ENCODE results near the gene ACAP1. TPM values are rescaled to one million over a fixed set of nuclear protein-coding genes. Genes with fewer than 3 reads are reported as not detected.

The ACAP1 gene, protein sequence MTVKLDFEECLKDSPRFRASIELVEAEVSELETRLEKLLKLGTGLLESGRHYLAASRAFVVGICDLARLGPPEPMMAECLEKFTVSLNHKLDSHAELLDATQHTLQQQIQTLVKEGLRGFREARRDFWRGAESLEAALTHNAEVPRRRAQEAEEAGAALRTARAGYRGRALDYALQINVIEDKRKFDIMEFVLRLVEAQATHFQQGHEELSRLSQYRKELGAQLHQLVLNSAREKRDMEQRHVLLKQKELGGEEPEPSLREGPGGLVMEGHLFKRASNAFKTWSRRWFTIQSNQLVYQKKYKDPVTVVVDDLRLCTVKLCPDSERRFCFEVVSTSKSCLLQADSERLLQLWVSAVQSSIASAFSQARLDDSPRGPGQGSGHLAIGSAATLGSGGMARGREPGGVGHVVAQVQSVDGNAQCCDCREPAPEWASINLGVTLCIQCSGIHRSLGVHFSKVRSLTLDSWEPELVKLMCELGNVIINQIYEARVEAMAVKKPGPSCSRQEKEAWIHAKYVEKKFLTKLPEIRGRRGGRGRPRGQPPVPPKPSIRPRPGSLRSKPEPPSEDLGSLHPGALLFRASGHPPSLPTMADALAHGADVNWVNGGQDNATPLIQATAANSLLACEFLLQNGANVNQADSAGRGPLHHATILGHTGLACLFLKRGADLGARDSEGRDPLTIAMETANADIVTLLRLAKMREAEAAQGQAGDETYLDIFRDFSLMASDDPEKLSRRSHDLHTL
- 0.35 and 0.74 TPM in 2 replicates for polyA plus RNA-seq (2011; rRNA removed)
- polyA minus RNA-seq (2011; rRNA and poly(A)+ RNA removed): 0.09 and 0.22 TPM in 2 replicates

DNA sequence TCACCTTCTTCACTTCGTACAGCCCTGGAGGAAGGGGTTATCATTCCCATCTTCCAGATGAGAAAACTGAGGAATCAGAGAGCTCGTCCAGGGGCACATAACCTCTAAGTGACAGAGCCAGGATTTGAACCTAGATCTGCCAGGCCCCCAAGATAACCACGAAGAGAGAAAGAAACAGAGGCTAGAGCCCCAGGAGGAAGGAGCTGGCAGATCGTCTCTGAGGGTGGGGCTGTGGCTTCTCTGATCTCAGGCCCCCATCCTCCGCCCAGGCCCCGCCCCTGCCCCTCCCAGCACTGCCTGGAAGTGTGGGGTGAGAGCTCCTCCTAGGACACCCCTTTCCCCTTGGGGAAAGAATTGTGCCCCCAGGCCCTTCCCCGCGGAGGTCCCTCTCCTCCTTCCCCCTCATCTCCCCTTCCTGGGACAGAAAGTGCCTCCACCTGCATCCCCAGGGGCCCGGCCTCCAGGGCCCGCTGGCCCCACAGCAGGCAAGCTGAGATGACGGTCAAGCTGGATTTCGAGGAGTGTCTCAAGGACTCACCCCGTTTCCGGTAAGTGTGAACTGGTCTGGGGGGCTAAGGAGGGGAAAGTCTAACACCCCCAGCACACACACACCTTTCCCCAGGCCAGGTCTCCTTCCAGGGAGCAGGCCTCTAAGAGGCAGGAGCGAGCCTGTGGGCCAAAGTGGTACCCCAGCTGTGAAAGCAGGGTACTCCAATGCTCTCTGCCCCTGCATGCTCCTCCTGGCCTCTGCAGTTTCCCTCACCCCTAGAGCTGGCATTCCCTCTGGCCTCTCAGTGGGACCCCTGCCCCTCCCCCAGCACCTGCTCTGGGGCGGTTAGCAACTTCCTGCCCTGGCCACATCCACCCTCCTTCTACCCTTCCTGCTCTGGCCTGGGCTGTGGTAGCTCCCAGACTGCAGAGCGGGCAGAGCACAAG, at the start of gene ACAP1:
ACAP1 (plus strand) TSS at position 290 of the 936 bp plus-strand sequence; CDS start at position 496, 206 bp downstream.
- DNase-seq (ENCODE audit: low read depth, low spot score): no peak
- POLR2A ChIA-PET: no interaction called here
- Histone ChIP-seq H3K9me3 (ENCODE audit: control insufficient read depth, insufficient read depth, low read length) (no peaks in the 10 kb centered on the region), H3K27me3 (ENCODE audit: control insufficient read depth, insufficient read depth, low read length) (peaks cover 12% of the 10 kb centered on the region), H3K4me3 (ENCODE audit: low read depth, low read length) (no peak within 1 kb of the TSS), H3K27ac (ENCODE audit: low read depth, low read length) (no peak within 1 kb of the TSS)
- TF ChIP-seq, protein P1, sequence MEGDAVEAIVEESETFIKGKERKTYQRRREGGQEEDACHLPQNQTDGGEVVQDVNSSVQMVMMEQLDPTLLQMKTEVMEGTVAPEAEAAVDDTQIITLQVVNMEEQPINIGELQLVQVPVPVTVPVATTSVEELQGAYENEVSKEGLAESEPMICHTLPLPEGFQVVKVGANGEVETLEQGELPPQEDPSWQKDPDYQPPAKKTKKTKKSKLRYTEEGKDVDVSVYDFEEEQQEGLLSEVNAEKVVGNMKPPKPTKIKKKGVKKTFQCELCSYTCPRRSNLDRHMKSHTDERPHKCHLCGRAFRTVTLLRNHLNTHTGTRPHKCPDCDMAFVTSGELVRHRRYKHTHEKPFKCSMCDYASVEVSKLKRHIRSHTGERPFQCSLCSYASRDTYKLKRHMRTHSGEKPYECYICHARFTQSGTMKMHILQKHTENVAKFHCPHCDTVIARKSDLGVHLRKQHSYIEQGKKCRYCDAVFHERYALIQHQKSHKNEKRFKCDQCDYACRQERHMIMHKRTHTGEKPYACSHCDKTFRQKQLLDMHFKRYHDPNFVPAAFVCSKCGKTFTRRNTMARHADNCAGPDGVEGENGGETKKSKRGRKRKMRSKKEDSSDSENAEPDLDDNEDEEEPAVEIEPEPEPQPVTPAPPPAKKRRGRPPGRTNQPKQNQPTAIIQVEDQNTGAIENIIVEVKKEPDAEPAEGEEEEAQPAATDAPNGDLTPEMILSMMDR (IDR thresholded peaks at IDR 0.05; ENCODE audit: low read depth, low read length): no peak
- CTCF ChIA-PET: interaction anchor here (0.7 to 2.3 kb wide), 3 partner anchors 9 to 19 kb away, joined by 4 to 12 read pairs (median 5); partner anchors contain the start of gene TMEM95

DNA sequence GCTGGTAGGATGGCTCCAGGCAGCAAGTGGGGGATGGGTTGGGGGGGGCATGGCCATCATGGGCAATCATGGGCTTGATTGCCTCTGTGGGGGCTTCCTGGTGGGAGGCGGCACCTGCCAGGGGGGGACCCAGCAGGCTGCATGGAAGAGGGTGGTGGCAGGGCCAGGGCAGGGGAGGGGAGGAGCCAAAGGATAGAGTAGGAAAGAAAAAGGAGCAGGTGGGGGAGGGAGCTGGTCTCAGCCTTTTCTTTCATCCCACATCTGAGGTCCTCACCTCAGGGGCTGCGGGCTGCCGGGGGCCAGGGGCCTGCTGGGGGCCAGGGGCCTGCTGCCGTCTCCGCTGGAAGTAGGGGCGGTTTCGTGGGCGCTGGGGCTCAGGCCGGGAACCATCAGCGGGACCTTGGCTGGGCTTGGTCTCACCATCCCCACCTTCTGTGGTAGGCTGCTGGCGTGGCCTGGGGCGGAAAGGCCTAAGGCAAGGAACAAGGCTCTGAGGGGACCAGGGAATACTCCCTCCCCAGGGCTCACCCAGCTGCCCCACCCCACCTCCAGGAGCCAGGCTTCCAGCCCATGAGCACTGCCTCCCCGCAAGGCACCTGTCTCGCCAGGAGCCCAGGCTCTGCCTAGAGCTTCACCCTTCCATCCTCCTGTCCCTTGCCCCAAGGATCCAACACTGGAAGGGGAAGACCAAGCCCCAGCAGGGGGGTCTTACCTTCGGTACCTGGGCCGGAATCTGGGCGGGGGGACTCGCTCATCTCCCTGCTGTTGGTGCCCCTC, 46.9 kb upstream of the ACAP1 start:
- DNase-seq (ENCODE audit: low read depth, low spot score): no peak
- TF ChIP-seq, protein P1 (IDR thresholded peaks at IDR 0.05; ENCODE audit: low read depth, low read length): no peak
- Histone ChIP-seq H3K4me3 (ENCODE audit: low read depth, low read length) (no peak overlapping the region), H3K27ac (ENCODE audit: low read depth, low read length) (no peak overlapping the region), H3K9me3 (ENCODE audit: control insufficient read depth, insufficient read depth, low read length) (no peaks in the 10 kb centered on the region; the same call in 1 of the 2 replicates), H3K27me3 (ENCODE audit: control insufficient read depth, insufficient read depth, low read length) (peaks cover 77% of the 10 kb centered on the region)
- POLR2A ChIA-PET: interaction anchor here (0.6 kb wide), 1 partner anchor 237 kb away, joined by 3 read pairs; no protein-coding TSS in a partner anchor
- CTCF ChIA-PET: interaction anchor here (0.6 kb wide), 1 partner anchor 244 kb away, joined by 6 read pairs; no protein-coding TSS in a partner anchor

DNA sequence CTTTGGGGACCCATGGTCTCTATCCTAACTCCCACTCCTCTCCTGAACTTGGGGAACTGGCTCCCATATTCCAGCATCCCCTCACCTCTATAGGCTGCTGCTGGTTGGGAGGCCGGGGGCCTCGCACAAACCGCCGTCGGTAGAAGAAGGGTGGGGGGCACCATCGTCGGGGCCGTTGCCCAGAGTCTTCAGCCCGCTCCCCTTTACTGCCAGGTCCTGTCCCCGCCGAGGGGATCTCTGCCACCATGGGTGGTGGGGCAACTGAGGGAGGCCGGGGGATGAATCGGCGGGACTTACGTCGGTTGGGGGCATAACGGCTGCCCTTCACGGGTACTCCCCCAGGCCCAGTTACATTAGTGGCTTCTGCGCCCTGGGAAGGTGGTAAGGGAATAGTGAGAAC, 46.2 kb upstream of the ACAP1 start:
- H3K27me3 ChIP-seq (ENCODE audit: control insufficient read depth, insufficient read depth, low read length): peaks cover 72% of the 10 kb centered on the region
- DNase-seq (ENCODE audit: low read depth, low spot score): no peak
- peaks cover 4% of the 10 kb centered on the region; the same call in 1 of the 2 replicates for H3K9me3 ChIP-seq (ENCODE audit: control insufficient read depth, insufficient read depth, low read length)
- POLR2A ChIA-PET: interaction anchor here (0.6 kb wide), 1 partner anchor 238 kb away, joined by 3 read pairs; no protein-coding TSS in a partner anchor
- H3K4me3 ChIP-seq (ENCODE audit: low read depth, low read length): no peak overlapping the region
- CTCF ChIA-PET: no interaction called here
- H3K27ac ChIP-seq (ENCODE audit: low read depth, low read length): no peak overlapping the region
- TF ChIP-seq, protein P1 (IDR thresholded peaks at IDR 0.05; ENCODE audit: low read depth, low read length): no peak

DNA sequence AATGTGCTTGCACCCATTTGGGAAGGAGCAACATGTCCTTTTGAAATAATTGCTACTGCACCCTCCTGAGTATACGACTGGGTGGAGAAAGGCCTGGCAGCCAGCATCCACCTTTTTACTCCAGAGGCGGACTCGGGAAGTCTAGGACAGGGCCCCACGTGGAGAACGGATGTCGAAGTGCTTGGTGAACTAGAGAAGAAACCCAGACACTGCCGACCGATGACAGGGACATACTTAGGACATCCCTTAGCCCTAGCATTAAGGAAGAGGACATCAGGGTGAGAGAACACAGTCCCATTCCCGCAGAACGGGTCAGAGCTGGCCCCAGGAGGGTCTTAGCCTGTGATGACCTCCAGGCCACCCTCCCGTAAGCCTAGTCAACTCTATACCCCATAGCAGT, 45.6 kb upstream of the ACAP1 start:
- no peak overlapping the region for H3K27ac ChIP-seq (ENCODE audit: low read depth, low read length)
- CTCF ChIA-PET: no interaction called here
- H3K9me3 ChIP-seq (ENCODE audit: control insufficient read depth, insufficient read depth, low read length): peaks cover 4% of the 10 kb centered on the region; the same call in 1 of the 2 replicates
- H3K27me3 ChIP-seq (ENCODE audit: control insufficient read depth, insufficient read depth, low read length): peaks cover 68% of the 10 kb centered on the region
- POLR2A ChIA-PET: no interaction called here
- no peak for DNase-seq (ENCODE audit: low read depth, low spot score)
- no peak overlapping the region for H3K4me3 ChIP-seq (ENCODE audit: low read depth, low read length)
- TF ChIP-seq, protein P1 (IDR thresholded peaks at IDR 0.05; ENCODE audit: low read depth, low read length): no peak

All from AG04450 (cell line).